MV-4-11 (cell line): ENCODE measurements around the gene AUNIP.
"Not testable (repeated sequence)": the region's sequence is repeated elsewhere in the genome, so short reads cannot be mapped to it uniquely, and the experiment has no call there.

Source experiments
- DNase-seq: peaks from one replicate; lab custom pipeline; 2025; lab: John Stamatoyannopoulos, UW

The AUNIP gene

GRCh38 chr1:25864434-25864833 lies 5.2 kb upstream of the AUNIP start:
- no peak for DNase-seq

GRCh38 chr1:25863486-25864262 lies 4.4 kb upstream of the AUNIP start:
- no peak for DNase-seq

GRCh38 chr1:25862785-25863485 lies 3.7 kb upstream of the AUNIP start:
- DNase-seq = no peak

GRCh38 chr1:25861316-25862286 lies 2.3 kb upstream of the AUNIP start:
- peak; percentile 82 for DNase-seq

- no peak for DNase-seq
Measured at GRCh38 chr1:25858494-25858893, 763 bp downstream of the AUNIP start.

GRCh38 chr1:25856856-25857255 lies 2.4 kb downstream of the AUNIP start:
- no peak for DNase-seq

GRCh38 chr1:25854554-25854953 lies 4.7 kb downstream of the AUNIP start:
- DNase-seq = no peak

GRCh38 chr1:25848531-25848930 lies 10.7 kb downstream of the AUNIP start:
- no peak for DNase-seq

GRCh38 chr1:25847929-25848328 lies 11.3 kb downstream of the AUNIP start:
- DNase-seq = no peak

- DNase-seq = no peak
Measured at GRCh38 chr1:25845664-25846063, 13.6 kb downstream of the AUNIP start.

- DNase-seq = peak; percentile 22
Measured at GRCh38 chr1:25844536-25845337, 14.5 kb downstream of the AUNIP start.

- DNase-seq = no peak
Measured at GRCh38 chr1:25843483-25843882, 15.8 kb downstream of the AUNIP start.

- not testable (repeated sequence) for DNase-seq
Measured at GRCh38 chr1:25839808-25840207, 19.4 kb downstream of the AUNIP start.

GRCh38 chr1:25837262-25837875 lies 21.9 kb downstream of the AUNIP start:
- no peak for DNase-seq

- no peak for DNase-seq
Measured at GRCh38 chr1:25836695-25837094, 22.6 kb downstream of the AUNIP start.

GRCh38 chr1:25834894-25835293 lies 24.4 kb downstream of the AUNIP start:
- no peak for DNase-seq

GRCh38 chr1:25833158-25833557 lies 26.1 kb downstream of the AUNIP start:
- no peak for DNase-seq

- DNase-seq = no peak
Measured at GRCh38 chr1:25832336-25833037, 26.8 kb downstream of the AUNIP start.

- no peak for DNase-seq
Measured at GRCh38 chr1:25831569-25832196, 27.6 kb downstream of the AUNIP start.

- no peak for DNase-seq
Measured at GRCh38 chr1:25829046-25829445, 30.2 kb downstream of the AUNIP start.
